ENCODE results near the gene PPP6R1. TPM values are rescaled to one million over a fixed set of nuclear protein-coding genes. Genes with fewer than 3 reads are reported as not detected.

The PPP6R1 gene
- total RNA-seq, 1 experiment from 2014 or later = 79.7 TPM

- Mint-ChIP-seq H3K27ac (peak overlapping the region in 1 of 3 experiments; percentile 12; a peak in 1 of 7 replicates), H3K9me3 (peaks cover 0 to 2% of the 10 kb centered on the region in 2 experiments; a peak in 2 of 5 replicates)
- H2BK120ac ChIP-seq (ENCODE audit: low read depth, low read length, poor library complexity, severe bottlenecking) = no peak overlapping the region
These were observed 32.5 kb downstream of the PPP6R1 start for GRCh38 chr19:55226273-55226672.

More at GRCh38 chr19:55226273-55226672, 32.5 kb downstream of the PPP6R1 start:
- Histone ChIP-seq H2BK20ac (ENCODE audit: low read depth, low read length, poor library complexity, severe bottlenecking) (no peak overlapping the region), H2AK5ac (ENCODE audit: insufficient read length, low read length) (no peak overlapping the region), H3K23me2 (ENCODE audit: insufficient read length, low read depth, low read length, poor library complexity, severe bottlenecking) (no peaks in the 10 kb centered on the region), H4K8ac (replicated peaks; ENCODE audit: insufficient read length, low read depth, low read length) (no peak overlapping the region), H4K20me1 (ENCODE audit: control insufficient read depth, insufficient read depth, insufficient read length) (no peaks in the 10 kb centered on the region), H3K4ac (ENCODE audit: low read depth, low read length) (no peak overlapping the region), H3K27me3 (ENCODE audit: insufficient read depth, low read length) (no peaks in the 10 kb centered on the region), H3K14ac (ENCODE audit: insufficient read depth, low read length) (no peak overlapping the region), H3K4me2 (ENCODE audit: insufficient read depth, insufficient read length, low read length) (no peak overlapping the region), H3K4me1 (ENCODE audit: insufficient read depth, low read length) (no peaks in the 10 kb centered on the region), H3K9me3 (ENCODE audit: control insufficient read depth, low read depth, low read length) (no peaks in the 10 kb centered on the region), H2BK5ac (ENCODE audit: insufficient read length, low read length) (no peak overlapping the region), H3K56ac (ENCODE audit: insufficient read length, low read depth, low read length) (no peak overlapping the region), H3K79me2 (ENCODE audit: insufficient read depth, low read length) (no peaks in the 10 kb centered on the region), H3K79me1 (ENCODE audit: insufficient read depth, low read depth, low read length, poor library complexity, severe bottlenecking) (no peaks in the 10 kb centered on the region), H2BK12ac (ENCODE audit: insufficient read length, low read depth, low read length) (no peak overlapping the region), H4K5ac (ENCODE audit: insufficient read length, low read depth, low read length) (no peak overlapping the region), H3K18ac (ENCODE audit: insufficient read length, low read depth, low read length) (no peak overlapping the region), H3K9ac (ENCODE audit: extremely low read depth, insufficient read length, low read length) (no peak overlapping the region), H3K27ac (ENCODE audit: insufficient read length, low read depth, low read length) (no peak overlapping the region), H3K23ac (ENCODE audit: insufficient read length, low read depth, low read length) (no peak overlapping the region), H4K91ac (ENCODE audit: insufficient read length, low read depth, low read length) (no peak overlapping the region), H3T11ph (ENCODE audit: low read length) (no peak overlapping the region), H2BK15ac (ENCODE audit: low read depth, low read length) (no peak overlapping the region), H2AFZ (ENCODE audit: low read length) (no peak overlapping the region)
- Mint-ChIP-seq H3K4me1 (peaks cover 0 to 6% of the 10 kb centered on the region in 2 experiments; a peak in 2 of 4 replicates), H3K36me3 (ENCODE audit: insufficient read depth in 1 of 3, low read depth in 3 of 3) (peaks cover 9 to 19% (median 17%) of the 10 kb centered on the region in 3 experiments; a peak in 6 of 7 replicates), H3K4me3 (no peak overlapping the region), H3K27me3 (ENCODE audit: low read depth) (no peaks in the 10 kb centered on the region; the same call in 1 of the 2 replicates)
- no peak for DNase-seq
- TF ChIP-seq CTCF (conservative IDR thresholded peaks at IDR 0.05) = no peak
- no CpG with 5 or more reads among the region's 9 CpGs for WGBS (ENCODE audit: extremely low coverage, insufficient read length, low lambda C conversion rate)

All from H9 (cell line).